ENCODE measurements around the gene TPSD1.
"Not testable (repeated sequence)": the region's sequence is repeated elsewhere in the genome, so short reads cannot be mapped to it uniquely, and the experiment has no call there.

Gene TPSD1

DNA sequence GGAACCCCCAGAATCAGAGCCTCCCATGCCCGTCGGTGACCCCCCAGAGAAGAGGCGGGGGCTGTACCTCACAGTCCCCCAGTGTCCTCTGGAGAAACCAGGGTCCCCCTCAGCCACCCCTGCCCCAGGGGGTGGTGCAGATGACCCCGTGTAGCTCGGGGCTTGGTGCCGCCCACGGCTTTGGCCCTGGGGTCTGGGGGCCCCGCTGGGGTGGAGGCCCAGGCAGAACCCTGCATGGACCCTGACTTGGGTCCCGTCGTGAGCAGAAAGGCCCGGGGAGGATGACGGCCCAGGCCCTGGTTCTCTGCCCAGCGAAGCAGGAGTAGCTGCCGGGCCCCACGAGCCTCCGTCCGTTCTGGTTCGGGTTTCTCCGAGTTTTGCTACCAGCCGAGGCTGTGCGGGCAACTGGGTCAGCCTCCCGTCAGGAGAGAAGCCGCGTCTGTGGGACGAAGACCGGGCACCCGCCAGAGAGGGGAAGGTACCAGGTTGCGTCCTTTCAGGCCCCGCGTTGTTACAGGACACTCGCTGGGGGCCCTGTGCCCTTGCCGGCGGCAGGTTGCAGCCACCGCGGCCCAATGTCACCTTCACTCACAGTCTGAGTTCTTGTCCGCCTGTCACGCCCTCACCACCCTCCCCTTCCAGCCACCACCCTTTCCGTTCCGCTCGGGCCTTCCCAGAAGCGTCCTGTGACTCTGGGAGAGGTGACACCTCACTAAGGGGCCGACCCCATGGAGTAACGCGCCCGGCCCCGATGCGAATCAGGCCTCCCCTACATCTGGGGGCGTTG is 34.8 kb upstream of the TPSD1 start:
- no peak for DNase-seq (ENCODE audit: low read depth in 2 of 2)

DNA sequence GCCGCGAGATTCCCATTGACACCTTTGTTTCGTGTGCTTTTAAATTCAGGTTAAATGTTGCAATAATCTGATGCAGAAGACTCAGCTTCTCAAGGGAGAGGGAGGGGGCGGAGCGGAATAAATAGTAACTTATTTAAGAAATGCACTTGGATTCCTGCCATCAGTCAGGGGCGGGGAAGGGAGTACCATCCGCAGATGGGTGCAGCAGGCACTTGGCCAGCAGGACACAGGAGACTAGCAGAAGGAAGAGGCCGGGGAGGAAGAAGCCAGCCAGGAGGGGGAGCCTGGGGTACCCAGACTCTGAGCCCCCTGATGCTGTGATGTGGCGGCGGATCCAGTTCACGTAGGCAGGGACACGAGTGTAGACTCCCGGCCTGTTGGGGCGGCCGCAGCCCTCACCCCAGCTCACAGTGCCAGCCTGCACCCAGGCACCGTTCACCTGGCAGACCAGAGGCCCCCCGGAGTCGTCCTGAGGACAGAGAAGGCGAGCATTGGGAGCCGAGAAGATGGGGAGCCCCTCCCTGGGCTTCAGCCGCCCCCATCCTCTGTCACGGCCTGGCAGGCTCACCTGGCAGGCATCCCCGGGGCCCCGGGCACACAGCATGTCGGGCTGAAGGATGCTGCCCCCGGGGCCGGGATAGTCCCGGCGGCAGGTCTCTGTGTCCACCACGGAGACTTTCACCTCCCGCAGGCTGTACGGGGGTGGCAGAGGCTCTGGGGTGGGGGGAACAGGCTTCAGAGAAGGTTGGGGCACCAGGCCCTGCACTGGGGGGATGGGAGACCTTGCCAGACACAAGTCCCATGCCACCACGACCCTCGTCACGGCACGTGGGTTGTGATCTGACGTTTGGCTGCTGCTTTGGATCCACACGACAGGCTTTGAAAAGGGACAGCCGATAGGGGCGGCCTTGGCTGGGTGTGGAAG is 34.0 kb upstream of the TPSD1 start:
- DNase-seq (ENCODE audit: low read depth in 2 of 2): no peak

DNA sequence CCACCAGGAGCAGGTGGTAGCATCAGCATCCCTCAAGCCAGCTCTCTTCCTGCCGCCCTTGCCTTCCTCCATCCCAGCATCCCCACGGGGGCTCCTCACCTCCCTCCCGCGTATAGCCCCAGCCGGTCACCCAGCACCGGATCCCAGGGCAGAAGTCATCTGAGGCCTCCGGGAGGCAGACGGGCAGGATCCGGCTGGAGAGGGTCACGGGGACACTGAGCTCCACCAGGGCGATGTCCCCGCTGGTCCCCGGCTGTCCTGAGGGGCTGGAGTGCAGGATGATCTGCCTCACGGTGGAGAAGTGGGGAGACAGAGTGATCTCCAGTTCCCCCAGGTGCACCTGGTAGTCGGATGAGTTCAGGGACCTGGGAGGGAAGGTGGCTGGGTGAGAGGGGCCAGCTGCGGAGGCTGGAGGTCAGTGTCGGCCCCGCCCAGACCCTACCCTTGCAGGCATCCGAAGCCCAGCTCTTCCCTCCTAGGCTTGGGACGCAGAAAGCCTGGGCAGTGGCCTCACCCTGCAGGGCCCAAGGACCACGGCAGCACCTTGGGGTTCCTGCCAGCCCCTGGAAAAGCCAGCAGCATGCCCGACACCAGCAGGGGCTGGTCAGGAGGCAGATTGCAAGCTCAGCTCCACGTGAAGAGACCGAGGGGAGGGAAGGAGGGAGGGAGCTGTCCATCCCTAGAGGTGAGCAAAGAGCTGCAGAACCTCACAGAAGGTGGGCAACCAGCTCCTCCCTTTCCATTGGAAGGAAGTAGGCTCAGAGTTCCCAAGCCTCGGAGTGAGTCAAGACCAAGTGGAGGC is 33.1 kb upstream of the TPSD1 start:
- no peak for DNase-seq (ENCODE audit: low read depth in 2 of 2)

- no peak for DNase-seq (ENCODE audit: low read depth in 2 of 2)
These were observed 32.3 kb upstream of the TPSD1 start for GRCh38 chr16:1223355-1224214.

GRCh38 chr16:1224558-1224957 is 31.3 kb upstream of the TPSD1 start:
- DNase-seq (ENCODE audit: low read depth in 2 of 2): no peak

GRCh38 chr16:1225051-1225451 is 30.8 kb upstream of the TPSD1 start, which contains the start of gene TPSG1:
Gene TPSG1 (minus strand): TSS chr16:1225268. CDS start chr16:1225252, 16 bp downstream.
- DNase-seq (ENCODE audit: low read depth in 2 of 2): no peak

GRCh38 chr16:1225728-1226311 is 30.0 kb upstream of the TPSD1 start:
- not testable (repeated sequence) for DNase-seq (ENCODE audit: low read depth in 2 of 2)

GRCh38 chr16:1226692-1227091 is 29.2 kb upstream of the TPSD1 start:
- not testable (repeated sequence) for DNase-seq (ENCODE audit: low read depth in 2 of 2)

- not testable (repeated sequence) for DNase-seq (ENCODE audit: low read depth in 2 of 2)
These were observed 27.6 kb upstream of the TPSD1 start for GRCh38 chr16:1228227-1228626.

- DNase-seq (ENCODE audit: low read depth in 2 of 2): not testable (repeated sequence)
These were observed 26.4 kb upstream of the TPSD1 start for GRCh38 chr16:1229476-1229875.

DNA sequence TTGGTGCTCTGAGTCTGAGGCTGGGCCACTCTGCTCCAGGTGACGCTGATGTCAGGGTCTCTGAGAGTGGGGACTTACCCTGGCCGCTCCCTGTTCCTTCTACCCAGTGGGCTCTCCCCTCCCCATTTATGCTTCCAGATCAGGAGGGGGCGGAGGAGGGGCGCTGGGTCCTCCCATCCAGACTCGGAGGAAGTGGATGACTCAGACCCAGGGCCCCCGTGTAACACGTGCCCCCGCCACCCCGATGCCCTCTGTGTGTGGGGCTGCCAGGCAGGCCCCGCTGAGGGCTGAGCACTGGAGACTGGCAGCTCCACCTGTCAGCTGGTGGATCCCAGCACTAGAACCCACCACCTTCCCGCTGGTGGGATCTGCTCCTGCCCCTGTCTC is 25.8 kb upstream of the TPSD1 start, which contains the start of gene TPSB2:
Gene TPSB2 (minus strand): TSS at position 101 of the 387 bp plus-strand sequence. CDS start 233 bp downstream, outside the sequence.
- DNase-seq (ENCODE audit: low read depth in 2 of 2): not testable (repeated sequence)

- not testable (repeated sequence) for DNase-seq (ENCODE audit: low read depth in 2 of 2)
These were observed 25.2 kb upstream of the TPSD1 start for GRCh38 chr16:1230471-1231212.

DNA sequence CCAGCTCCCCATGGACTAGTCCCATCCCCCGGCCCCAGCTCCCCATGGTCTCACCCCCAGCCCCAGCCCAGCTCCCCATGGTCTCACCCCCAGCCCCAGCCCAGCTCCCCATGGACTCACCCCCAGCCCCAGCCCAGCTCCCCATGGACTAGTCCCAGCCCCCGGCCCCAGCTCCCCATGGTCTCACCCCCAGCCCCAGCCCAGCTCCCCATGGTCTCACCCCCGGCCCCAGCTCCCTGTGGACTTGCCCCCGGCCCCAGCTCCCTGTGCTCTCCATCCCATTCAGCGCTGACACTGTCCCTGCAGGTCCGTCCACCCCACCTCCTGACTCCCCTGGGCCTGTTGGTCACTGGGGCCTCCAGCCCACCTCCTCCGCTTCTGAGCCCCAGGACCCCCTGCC is 24.6 kb upstream of the TPSD1 start:
- not testable (repeated sequence) for DNase-seq (ENCODE audit: low read depth in 2 of 2)

GRCh38 chr16:1232049-1232748 is 23.7 kb upstream of the TPSD1 start:
- not testable (repeated sequence) for DNase-seq (ENCODE audit: low read depth in 2 of 2)

DNA sequence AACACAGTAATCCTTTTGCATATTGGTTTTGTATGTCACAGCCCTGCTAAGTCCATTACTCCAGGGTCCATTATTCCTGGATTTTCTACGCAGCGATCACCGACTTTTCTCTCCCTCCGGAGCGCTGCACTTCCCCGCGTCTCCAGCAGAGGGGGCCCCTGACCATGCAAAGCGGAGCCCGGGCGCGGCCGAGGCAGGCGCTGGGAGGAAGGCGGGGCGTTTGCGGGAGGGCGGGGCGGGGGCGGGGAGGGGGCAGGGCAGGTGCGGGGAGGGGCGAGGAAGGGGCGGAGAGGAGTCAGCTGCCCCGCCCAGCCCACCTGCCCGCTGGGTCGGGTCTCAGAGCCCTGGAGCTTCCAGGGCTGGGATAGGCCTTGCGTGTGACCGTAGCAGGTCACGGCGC is 19.2 kb upstream of the TPSD1 start:
- DNase-seq (ENCODE audit: low read depth in 2 of 2): not testable (repeated sequence)

DNA sequence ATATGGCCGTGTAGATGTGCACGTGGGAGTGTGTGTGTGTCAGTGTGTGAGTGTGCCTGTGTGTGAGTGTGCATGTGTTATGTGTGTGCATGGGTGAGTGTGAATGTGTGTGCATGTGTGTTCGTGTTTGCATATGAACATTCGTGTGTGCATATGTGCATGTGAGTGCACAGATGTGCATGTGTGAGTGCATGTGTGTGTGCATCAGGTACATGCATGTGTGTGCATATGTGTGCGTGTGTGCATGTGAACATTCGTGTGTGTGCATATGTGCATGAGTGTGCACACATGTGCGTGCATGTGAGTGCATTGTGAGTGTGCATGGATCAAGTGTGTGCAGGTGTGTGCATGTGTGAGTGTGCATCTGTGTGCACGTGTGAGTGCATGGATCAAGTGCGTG is 17.9 kb upstream of the TPSD1 start:
- no peak for DNase-seq (ENCODE audit: low read depth in 2 of 2)

DNA sequence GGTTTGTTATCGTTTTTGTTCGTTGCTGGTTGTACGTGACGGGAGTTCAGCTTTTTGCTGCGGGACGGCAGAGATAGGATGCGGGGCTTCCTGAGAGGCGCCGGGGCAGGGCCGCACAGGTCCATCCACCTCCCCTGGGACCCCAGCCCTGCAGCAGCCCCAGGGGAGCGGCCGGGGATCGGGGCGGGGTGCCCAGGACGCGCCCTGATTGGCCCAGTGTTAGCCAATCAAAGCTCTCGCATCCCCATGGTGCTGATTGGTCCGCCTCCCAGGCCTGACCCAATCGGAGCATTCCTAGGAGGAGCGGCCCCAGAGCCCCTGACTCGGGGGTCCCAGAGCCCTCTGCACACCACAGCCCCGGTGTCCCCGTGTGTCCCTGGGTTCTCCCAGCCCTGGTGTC is 17.0 kb upstream of the TPSD1 start:
- DNase-seq (ENCODE audit: low read depth in 2 of 2): not testable (repeated sequence)

GRCh38 chr16:1239575-1239974 is 16.3 kb upstream of the TPSD1 start:
- not testable (repeated sequence) for DNase-seq (ENCODE audit: low read depth in 2 of 2)

- not testable (repeated sequence) for DNase-seq (ENCODE audit: low read depth in 2 of 2)
These were observed 15.4 kb upstream of the TPSD1 start, which contains the start of gene TPSAB1 for GRCh38 chr16:1240436-1240835. Gene TPSAB1 (plus strand): TSS chr16:1240705. CDS start chr16:1240939, 234 bp downstream.
